ENCODE data around the gene ZFR2. TPM values are rescaled to one million over a fixed set of nuclear protein-coding genes. Genes with fewer than 3 reads are reported as not detected.
"Not testable (repeated sequence)": the region's sequence is repeated elsewhere in the genome, so short reads cannot be mapped to it uniquely, and the experiment has no call there.

Gene ZFR2
- total and polyA plus RNA-seq, 2 experiments from 2014 or later: not detected

DNA sequence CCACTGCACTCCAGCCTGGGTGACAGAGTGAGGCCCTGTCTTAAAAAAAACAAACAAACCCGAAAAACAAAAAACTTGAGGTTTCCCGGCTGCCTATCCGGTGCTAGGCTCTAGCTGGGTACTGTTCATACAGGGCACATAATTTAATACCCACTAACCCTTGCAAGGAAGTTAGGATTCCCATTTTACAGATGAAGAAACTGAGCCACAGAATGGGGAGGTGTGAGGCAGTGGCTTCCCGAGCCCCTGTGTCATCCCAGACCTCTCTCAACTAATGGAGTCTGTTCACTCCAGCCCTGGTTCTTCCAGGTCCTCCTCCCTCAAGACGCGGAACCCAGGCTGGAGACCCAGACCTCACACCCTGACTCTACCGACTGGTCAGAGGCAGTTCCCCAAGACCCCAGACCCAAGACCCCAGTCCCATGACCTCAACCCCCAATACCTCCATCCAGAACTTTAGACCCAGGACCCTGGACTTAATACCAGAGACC, 107.9 kb downstream of the ZFR2 start:
- WGBS, 2 experiments (ENCODE audit: low coverage in 1 of 2, low lambda C conversion rate in 2 of 2, missing lambda C conversion rate in 2 of 2): 5 to 13% methylated on average over 7 of the region's 7 CpGs
- peak; percentile 54 for DNase-seq

DNA sequence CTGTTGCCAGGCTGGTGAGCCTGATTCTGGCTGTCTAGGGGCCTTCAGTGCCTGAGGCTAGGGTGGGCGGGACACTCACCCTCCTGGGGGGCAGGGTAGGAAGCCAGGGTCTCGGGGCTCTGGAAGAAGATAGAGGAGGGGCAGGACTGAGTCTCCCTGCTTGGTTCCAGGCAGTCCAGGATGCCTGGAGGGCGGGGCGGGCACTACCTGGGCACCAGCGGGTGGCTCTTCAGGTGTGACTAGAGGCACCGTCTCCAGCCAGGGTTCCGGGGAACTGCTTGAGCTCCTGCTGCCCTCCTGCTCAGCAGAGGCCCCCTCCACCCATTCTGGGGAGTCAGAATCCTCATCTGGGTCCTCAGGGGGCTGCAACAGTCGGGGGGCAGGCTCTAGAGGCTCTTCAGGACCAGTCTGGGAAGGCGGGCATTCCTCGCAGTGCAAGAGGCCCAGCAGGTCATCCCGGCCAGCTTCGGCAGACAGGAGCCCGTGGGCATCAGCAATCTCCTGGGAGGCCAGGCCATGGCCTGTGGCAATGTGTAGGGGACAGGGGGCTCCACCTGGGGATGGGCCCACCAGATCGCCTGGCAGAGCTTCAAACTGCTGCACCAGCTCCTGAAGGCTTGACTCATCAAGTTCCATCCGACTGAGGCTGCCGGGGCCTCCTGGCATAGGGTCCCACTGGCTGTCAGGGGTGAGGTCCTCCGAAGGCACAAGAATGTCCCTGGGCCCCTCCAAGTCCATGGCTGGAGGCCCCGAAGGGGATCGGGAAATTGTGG, 109.2 kb downstream of the ZFR2 start:
- TF ChIP-seq EZH2 (IDR thresholded peaks at IDR 0.05; ENCODE audit: insufficient read depth, poor library complexity, severe bottlenecking): no peak
- TF ChIP-seq EZH2phosphoT487 (IDR thresholded peaks at IDR 0.05; ENCODE audit: insufficient read depth, low read depth): no peak
- H3K27ac ChIP-seq: no peak overlapping the region
- in situ Hi-C loops (cut with MboI): no loop called here
- no peaks in the 10 kb centered on the region for H3K9me3 ChIP-seq (ENCODE audit: low read depth)
- no peak for DNase-seq
- H3F3A ChIP-seq (ENCODE audit: insufficient read depth): no peaks in the 10 kb centered on the region
- peaks cover 43% of the 10 kb centered on the region for H3K79me2 ChIP-seq (ENCODE audit: insufficient read depth)
- H3K9ac ChIP-seq: no peak overlapping the region
- no peak overlapping the region for H3K4me3 ChIP-seq
- H3K4me1 ChIP-seq (ENCODE audit: insufficient read depth): 0 out of 2 replicates have a peak, but pooled peaks cover 8% of the 10 kb centered on the region
- no peaks in the 10 kb centered on the region; the same call in 1 of the 2 replicates for H3K36me3 ChIP-seq (ENCODE audit: low read depth)
- no peak overlapping the region for H3K4me2 ChIP-seq (ENCODE audit: unreplicated experiment)
- no peaks in the 10 kb centered on the region for H3K27me3 ChIP-seq (replicated peaks; ENCODE audit: insufficient read depth)
- H4K20me1 ChIP-seq (ENCODE audit: insufficient read depth): no peaks in the 10 kb centered on the region
- WGBS, 2 experiments (ENCODE audit: low coverage in 1 of 2, low lambda C conversion rate in 2 of 2, missing lambda C conversion rate in 2 of 2): 90 to 97% methylated on average over 15 to 18 of the region's 19 CpGs
- H3K9me2 ChIP-seq (ENCODE audit: insufficient read depth): no peaks in the 10 kb centered on the region
- no peak overlapping the region for H2AFZ ChIP-seq

More for the DNA sequence above, 107.9 kb downstream of the ZFR2 start:
- Histone ChIP-seq H3K79me2 (ENCODE audit: insufficient read depth) (peaks cover 43% of the 10 kb centered on the region), H3K9me3 (ENCODE audit: low read depth) (no peaks in the 10 kb centered on the region), H3K36me3 (ENCODE audit: low read depth) (no peaks in the 10 kb centered on the region; the same call in 1 of the 2 replicates), H3K4me1 (ENCODE audit: insufficient read depth) (0 out of 2 replicates have a peak, but pooled peaks cover 8% of the 10 kb centered on the region), H2AFZ (peak overlapping the region; percentile 90), H3K9me2 (ENCODE audit: insufficient read depth) (no peaks in the 10 kb centered on the region), H3F3A (ENCODE audit: insufficient read depth) (no peaks in the 10 kb centered on the region), H3K4me2 (ENCODE audit: unreplicated experiment) (peak overlapping the region; percentile 71), H3K27me3 (replicated peaks; ENCODE audit: insufficient read depth) (no peaks in the 10 kb centered on the region), H3K27ac (peak overlapping the region; percentile 30; the same call in 1 of the 2 replicates), H3K9ac (peak overlapping the region; percentile 90), H4K20me1 (ENCODE audit: insufficient read depth) (no peaks in the 10 kb centered on the region), H3K4me3 (peak overlapping the region; percentile 96)
- TF ChIP-seq EZH2 (IDR thresholded peaks at IDR 0.05; ENCODE audit: insufficient read depth, poor library complexity, severe bottlenecking): no peak
- no peak for TF ChIP-seq EZH2phosphoT487 (IDR thresholded peaks at IDR 0.05; ENCODE audit: insufficient read depth, low read depth)
- in situ Hi-C loops (cut with MboI): no loop called here

DNA sequence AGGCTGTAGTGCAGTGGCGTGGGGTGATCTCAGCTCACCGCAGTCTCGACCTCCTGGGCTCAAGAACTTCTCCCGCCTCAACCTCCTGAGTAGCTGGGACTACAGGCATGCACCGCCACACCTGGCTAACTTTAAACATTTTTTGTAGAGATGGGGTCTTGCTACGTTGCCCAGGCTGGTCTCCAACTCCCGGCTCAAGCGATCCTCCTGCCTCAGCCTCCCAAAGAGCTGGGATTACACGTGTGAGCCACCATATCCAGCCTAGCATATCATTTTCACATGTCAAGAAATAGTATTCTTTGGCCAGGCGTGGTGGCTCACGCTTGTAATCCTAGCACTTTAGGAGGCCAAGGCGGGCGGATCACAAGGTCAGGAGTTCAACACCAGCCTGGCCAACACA, 110.5 kb downstream of the ZFR2 start:
- H3K4me2 ChIP-seq (ENCODE audit: unreplicated experiment); H3K36me3 ChIP-seq (ENCODE audit: low read depth); DNase-seq; H3K27ac ChIP-seq; H3K4me3 ChIP-seq; H3K9ac ChIP-seq; H3K4me1 ChIP-seq (ENCODE audit: insufficient read depth); H3K9me2 ChIP-seq (ENCODE audit: insufficient read depth); H3K27me3 ChIP-seq (replicated peaks; ENCODE audit: insufficient read depth); H3F3A ChIP-seq (ENCODE audit: insufficient read depth); H4K20me1 ChIP-seq (ENCODE audit: insufficient read depth); in situ Hi-C loops (cut with MboI); H2AFZ ChIP-seq; H3K9me3 ChIP-seq (ENCODE audit: low read depth): not testable (repeated sequence)
- 96 to 97% methylated on average over 13 of the region's 13 CpGs for WGBS, 2 experiments (ENCODE audit: low coverage in 1 of 2, low lambda C conversion rate in 2 of 2, missing lambda C conversion rate in 2 of 2)
- H3K79me2 ChIP-seq (ENCODE audit: insufficient read depth): peaks cover 30% of the 10 kb centered on the region

DNA sequence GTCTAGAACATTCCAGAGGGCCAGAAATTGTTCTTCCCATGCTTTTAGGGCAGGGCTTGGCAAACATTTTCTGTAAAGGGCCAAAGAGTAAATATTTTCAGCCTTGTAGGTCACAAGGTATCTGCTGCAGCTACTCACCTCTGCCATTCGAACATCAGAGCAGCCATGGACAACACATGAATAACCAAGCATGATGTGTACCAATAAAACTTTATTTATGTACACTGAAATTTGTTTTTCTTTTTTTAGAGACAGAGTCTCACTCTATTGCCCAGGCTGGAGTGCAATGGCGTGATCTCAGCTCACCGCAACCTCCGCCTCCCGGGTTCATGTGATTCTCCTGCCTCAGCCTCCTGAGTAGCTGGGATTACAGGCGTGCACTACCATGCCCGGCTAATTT, 111.1 kb downstream of the ZFR2 start:
- DNase-seq; H3K36me3 ChIP-seq (ENCODE audit: low read depth); H3K9me2 ChIP-seq (ENCODE audit: insufficient read depth); H3F3A ChIP-seq (ENCODE audit: insufficient read depth); H3K4me2 ChIP-seq (ENCODE audit: unreplicated experiment); H3K4me1 ChIP-seq (ENCODE audit: insufficient read depth); H3K9ac ChIP-seq; H3K27me3 ChIP-seq (replicated peaks; ENCODE audit: insufficient read depth); H3K9me3 ChIP-seq (ENCODE audit: low read depth); H3K27ac ChIP-seq; H3K4me3 ChIP-seq; H4K20me1 ChIP-seq (ENCODE audit: insufficient read depth); H2AFZ ChIP-seq; in situ Hi-C loops (cut with MboI): not testable (repeated sequence)
- 97 to 98% methylated on average over 7 of the region's 7 CpGs for WGBS, 2 experiments (ENCODE audit: low coverage in 1 of 2, low lambda C conversion rate in 2 of 2, missing lambda C conversion rate in 2 of 2)
- peaks cover 28% of the 10 kb centered on the region for H3K79me2 ChIP-seq (ENCODE audit: insufficient read depth)

Small RNA genes within 50 kb of the gene (small RNA-seq; reads per million reads assigned to genes)
- gene AC005777.1 (ENCODE audit: low read depth, low replicate concordance): not detected

Other genes with a start within 250 kb of the ZFR2 start
- 29.1 and 39.0 TPM in 2 replicates for gene CACTIN, start 242.2 kb downstream of the ZFR2 start, total RNA-seq (2014; rRNA removed; shearing (Covaris generic))
- gene CACTIN, start 242.2 kb downstream of the ZFR2 start, polyA plus RNA-seq (2016; fragmentation: Nextera tagmentation; extraction: Ambion mirVana): 6.9 and 8.7 TPM in 2 replicates
- gene PIP5K1C, start 168.6 kb downstream of the ZFR2 start, total RNA-seq (2014; rRNA removed; shearing (Covaris generic)): 34.0 and 43.1 TPM in 2 replicates
- 31.2 and 33.5 TPM in 2 replicates for gene PIP5K1C, start 168.6 kb downstream of the ZFR2 start, polyA plus RNA-seq (2016; fragmentation: Nextera tagmentation; extraction: Ambion mirVana)
- not detected in 2 replicates for gene TJP3, start 160.7 kb downstream of the ZFR2 start, total RNA-seq (2014; rRNA removed; shearing (Covaris generic))
- not detected in 2 replicates for gene TJP3, start 160.7 kb downstream of the ZFR2 start, polyA plus RNA-seq (2016; fragmentation: Nextera tagmentation; extraction: Ambion mirVana)
- 28.3 and 40.0 TPM in 2 replicates for gene APBA3, start 107.3 kb downstream of the ZFR2 start, total RNA-seq (2014; rRNA removed; shearing (Covaris generic))
- gene APBA3, start 107.3 kb downstream of the ZFR2 start, polyA plus RNA-seq (2016; fragmentation: Nextera tagmentation; extraction: Ambion mirVana): 16.9 and 18.9 TPM in 2 replicates
- gene MRPL54, start 106.4 kb downstream of the ZFR2 start, total RNA-seq (2014; rRNA removed; shearing (Covaris generic)): 18.5 and 57.9 TPM in 2 replicates
- 73.0 and 74.1 TPM in 2 replicates for gene MRPL54, start 106.4 kb downstream of the ZFR2 start, polyA plus RNA-seq (2016; fragmentation: Nextera tagmentation; extraction: Ambion mirVana)
- gene RAX2, start 96.8 kb downstream of the ZFR2 start, total RNA-seq (2014; rRNA removed; shearing (Covaris generic)): not detected in 2 replicates
- not detected in 2 replicates for gene RAX2, start 96.8 kb downstream of the ZFR2 start, polyA plus RNA-seq (2016; fragmentation: Nextera tagmentation; extraction: Ambion mirVana)
- not detected in 2 replicates for gene MATK, start 82.7 kb downstream of the ZFR2 start, total RNA-seq (2014; rRNA removed; shearing (Covaris generic))
- not detected in 2 replicates for gene MATK, start 82.7 kb downstream of the ZFR2 start, polyA plus RNA-seq (2016; fragmentation: Nextera tagmentation; extraction: Ambion mirVana)
- not detected in 2 replicates for gene ATCAY, start 11.6 kb upstream of the ZFR2 start, total RNA-seq (2014; rRNA removed; shearing (Covaris generic))
- not detected in 2 replicates for gene ATCAY, start 11.6 kb upstream of the ZFR2 start, polyA plus RNA-seq (2016; fragmentation: Nextera tagmentation; extraction: Ambion mirVana)
- gene NMRK2, start 64.0 kb upstream of the ZFR2 start, total RNA-seq (2014; rRNA removed; shearing (Covaris generic)): not detected in 2 replicates
- not detected in 2 replicates for gene NMRK2, start 64.0 kb upstream of the ZFR2 start, polyA plus RNA-seq (2016; fragmentation: Nextera tagmentation; extraction: Ambion mirVana)
- 167 and 194 TPM in 2 replicates for gene DAPK3, start 102.1 kb upstream of the ZFR2 start, total RNA-seq (2014; rRNA removed; shearing (Covaris generic))
- gene DAPK3, start 102.1 kb upstream of the ZFR2 start, polyA plus RNA-seq (2016; fragmentation: Nextera tagmentation; extraction: Ambion mirVana): 47.6 and 51.1 TPM in 2 replicates
- 2,755 and 2,906 TPM in 2 replicates for gene EEF2, start 116.4 kb upstream of the ZFR2 start, total RNA-seq (2014; rRNA removed; shearing (Covaris generic))
- 326 and 331 TPM in 2 replicates for gene EEF2, start 116.4 kb upstream of the ZFR2 start, polyA plus RNA-seq (2016; fragmentation: Nextera tagmentation; extraction: Ambion mirVana)
- gene PIAS4, start 138.7 kb upstream of the ZFR2 start, total RNA-seq (2014; rRNA removed; shearing (Covaris generic)): 16.8 and 21.0 TPM in 2 replicates
- 6.9 and 9.1 TPM in 2 replicates for gene PIAS4, start 138.7 kb upstream of the ZFR2 start, polyA plus RNA-seq (2016; fragmentation: Nextera tagmentation; extraction: Ambion mirVana)
- gene ZBTB7A, start 197.9 kb upstream of the ZFR2 start, total RNA-seq (2014; rRNA removed; shearing (Covaris generic)): 33.6 and 41.3 TPM in 2 replicates
- 17.8 and 20.6 TPM in 2 replicates for gene ZBTB7A, start 197.9 kb upstream of the ZFR2 start, polyA plus RNA-seq (2016; fragmentation: Nextera tagmentation; extraction: Ambion mirVana)

Measured in GM23248 (cell line).